A549 (cell line): ENCODE data around the gene DCXR. TPM values are rescaled to one million over a fixed set of nuclear protein-coding genes. Genes with fewer than 3 reads are reported as not detected.

Experiments used
- ATAC-seq, 2 experiments: fragments of 200-7000 bp in 1 of 2; fragments of >200 bp in 1 of 2; cut with Nextera tagmentation in 1 of 2; cut with Tn5 transposase in 1 of 2; 3 replicates each; pipeline versions ENCODE4 v1.8.0 to v1.9.1; 2018 to 2020; ENCODE audit warnings: mild to moderate bottlenecking in 1 of 2, moderate library complexity in 1 of 2
- CTCF ChIA-PET: fragments of 300-600 bp; sonication (Branson Sonifier 250); formaldehyde crosslinking; extraction: SDS; loops from one replicate; lab custom pipeline; 2021; ENCODE audit warnings: antibody characterized with exemption, inconsistent platforms; lab: Yijun Ruan, JAX
- POLR2A ChIA-PET: fragments of 350-600 bp; formaldehyde crosslinking; extraction: SDS; loops from one replicate; lab custom pipeline; 2021; ENCODE audit warnings: antibody characterized with exemption, inconsistent platforms; lab: Yijun Ruan, JAX
- DNase-seq, 2 experiments: peaks; one replicate each; pipeline versions ENCODE4 v3.0.0 to v3.0.0-alpha.2; 2011 to 2016; ENCODE audit warnings: low read depth in 1 of 2, low spot score in 1 of 2
- FAIRE-seq: peaks from 2 replicates; lab custom pipeline; 2011; peaks lifted over from hg19 to GRCh38; lab: Jason Lieb, UNC
- H3K27ac ChIP-seq, 2 experiments: fragments of >200 bp; sonication (Bioruptor Twin); formaldehyde crosslinking; 3 replicates each; pipeline ENCODE4 v1.5.1; 2016 to 2017
- H3K4me1 ChIP-seq: fragments of >200 bp; sonication (Bioruptor Twin); formaldehyde crosslinking; 3 replicates; pipeline ENCODE4 v1.6.1; 2016
- H3K4me2 ChIP-seq: fragments of >200 bp; sonication (Bioruptor Twin); formaldehyde crosslinking; 3 replicates; pipeline ENCODE4 v1.6.1; 2016
- H3K4me3 ChIP-seq: fragments of >200 bp; sonication (Bioruptor Twin); formaldehyde crosslinking; 3 replicates; pipeline ENCODE4 v1.5.1; 2016
- H3K9me3 ChIP-seq: fragments of >200 bp; sonication (Bioruptor Twin); formaldehyde crosslinking; 3 replicates; pipeline ENCODE4 v1.6.1; 2016
- E2F6 ChIP-seq: IDR thresholded peaks from 2 replicates; pipeline ENCODE4 v1.6.1; 2012; ENCODE audit warnings: low read depth, borderline replicate concordance
- HDAC2 ChIP-seq: fragments of 200-600 bp; sonication (generic); IDR thresholded peaks from 2 replicates; pipeline ENCODE4 v1.6.1; 2016
- HEYL ChIP-seq: fragments of 250-450 bp; sonication (Bioruptor Pico); IDR thresholded peaks from 2 replicates; pipeline ENCODE4 v1.8.0; 2021; ENCODE audit warnings: mild to moderate bottlenecking, moderate library complexity
- HOXA7 ChIP-seq: fragments of 250-450 bp; sonication (Bioruptor Pico); IDR thresholded peaks from 2 replicates; pipeline ENCODE4 v1.5.0; 2020; ENCODE audit warnings: mild to moderate bottlenecking, moderate library complexity
- JUNB ChIP-seq: fragments of >200 bp; sonication (Bioruptor Twin); formaldehyde crosslinking; IDR thresholded peaks from 2 replicates; pipeline ENCODE4 v1.6.1; 2016
- KDM1A ChIP-seq: fragments of 200-600 bp; sonication (generic); IDR thresholded peaks from 2 replicates; pipeline ENCODE4 v1.6.1; 2016; ENCODE audit warnings: low read depth, mild to moderate bottlenecking
- KDM5A ChIP-seq: fragments of 200-600 bp; sonication (generic); IDR thresholded peaks from 2 replicates; pipeline ENCODE4 v1.6.1; 2016; ENCODE audit warnings: antibody characterized with exemption, mild to moderate bottlenecking
- MAFK ChIP-seq: fragments of 450-650 bp; IDR thresholded peaks from 2 replicates; pipeline ENCODE4 v1.6.1; 2014; ENCODE audit not compliant: partially characterized antibody
- MAZ ChIP-seq: fragments of 150-350 bp; IDR thresholded peaks from 2 replicates; pipeline ENCODE4 v1.6.1; 2014; ENCODE audit warnings: antibody characterized with exemption, low read depth, low read length, borderline replicate concordance
- NR3C1 ChIP-seq: fragments of >200 bp; sonication (Bioruptor Twin); formaldehyde crosslinking; IDR thresholded peaks from 3 replicates; pipeline ENCODE4 v1.6.1; 2017
- PHF8 ChIP-seq: fragments of 200-600 bp; sonication (generic); IDR thresholded peaks from 2 replicates; pipeline ENCODE4 v1.6.1; 2016; ENCODE audit warnings: low read depth, mild to moderate bottlenecking, antibody characterized with exemption, moderate library complexity, borderline replicate concordance
- REST ChIP-seq: fragments of 200-600 bp; sonication (generic); IDR thresholded peaks from 2 replicates; pipeline ENCODE4 v1.6.1; 2016; ENCODE audit warnings: antibody characterized with exemption, mild to moderate bottlenecking, moderate library complexity
- RFX5 ChIP-seq: fragments of 450-650 bp; IDR thresholded peaks from 2 replicates; pipeline ENCODE4 v1.7.1; 2014; ENCODE audit warnings: antibody characterized with exemption, mild to moderate bottlenecking, moderate library complexity
- SMC3 ChIP-seq: fragments of >200 bp; sonication (Bioruptor Twin); formaldehyde crosslinking; IDR thresholded peaks from 3 replicates; pipeline ENCODE4 v1.6.1; 2018; ENCODE audit warnings: inconsistent platforms
- ZC3H11A ChIP-seq: fragments of 450-650 bp; IDR thresholded peaks from 2 replicates; pipeline ENCODE4 v1.6.1; 2014; ENCODE audit warnings: antibody characterized with exemption, mild to moderate bottlenecking
- ZSCAN20 ChIP-seq: fragments of 250-450 bp; sonication (Bioruptor Pico); IDR thresholded peaks from 2 replicates; pipeline ENCODE4 v1.8.0; 2022; ENCODE audit warnings: mild to moderate bottlenecking, moderate library complexity
- WGBS: methylation state at CpG from one replicate; pipeline ENCODE4 v1.1.6; 2017; ENCODE audit errors: missing lambda C conversion rate; 5-methylcytosine and 5-hydroxymethylcytosine counted together
- polyA plus RNA-seq, 4 experiments: library from polyadenylated mRNA; depleted of rRNA in 3 of 4; stranded (reverse); fragments of >200 nt; fragmentation: RNase III in 1 of 4; extraction: RNeasy Plus Mini Kit Qiagen cat#74134 plus additional on column Dnase treatment in 1 of 4; gene quantifications; 2 replicates in 3 of 4; 3 replicates in 1 of 4; pipeline ENCODE4 v1.2.3, GENCODE V29; 2011 to 2017
- TF ChIP-seq, protein P1 (sequence below): fragments of 250-450 bp; sonication (Bioruptor Pico); IDR thresholded peaks from 2 replicates; pipeline ENCODE4 v1.5.0; 2020; ENCODE audit warnings: low read depth, mild to moderate bottlenecking, moderate library complexity
- TF ChIP-seq, protein P2 (sequence below): fragments of 150-350 bp; IDR thresholded peaks from 2 replicates; pipeline ENCODE4 v1.6.1; 2014; ENCODE audit warnings: low read depth, mild to moderate bottlenecking, low read length

Gene DCXR
- polyA plus RNA-seq, 2 of the 4 experiments (the other 2 are of a cell fraction) = 39.3 to 70.7 TPM

GRCh38 chr17:82035488-82035887, 2.0 kb downstream of the DCXR start:
- 93% methylated on average over 8 of the region's 8 CpGs for WGBS
- H3K4me1 ChIP-seq = peaks cover 13% of the 10 kb centered on the region; the same call in 2 of the 3 replicates
- H3K4me3 ChIP-seq = no peak overlapping the region
- ChIA-PET POLR2A (no interaction called here), CTCF (interaction anchor here (0.5 to 4.2 kb wide), 8 partner anchors 9 to 119 kb away, joined by 3 to 28 read pairs (median 6); partner anchors contain the start of genes FASN and NOTUM)
- no peak for DNase-seq
- no peak overlapping the region for H3K27ac ChIP-seq
- H3K9me3 ChIP-seq = no peaks in the 10 kb centered on the region
- ATAC-seq = no peak
- H3K4me2 ChIP-seq = no peak overlapping the region
- no peak for FAIRE-seq
- TF ChIP-seq MAFK (no peak), RFX5 (no peak), HDAC2 (no peak), ZC3H11A (no peak), E2F6 (no peak), SMC3 (no peak), REST (no peak), KDM1A (no peak), HOXA7 (no peak), NR3C1 (no peak), PHF8 (no peak)
- TF ChIP-seq, protein P1, sequence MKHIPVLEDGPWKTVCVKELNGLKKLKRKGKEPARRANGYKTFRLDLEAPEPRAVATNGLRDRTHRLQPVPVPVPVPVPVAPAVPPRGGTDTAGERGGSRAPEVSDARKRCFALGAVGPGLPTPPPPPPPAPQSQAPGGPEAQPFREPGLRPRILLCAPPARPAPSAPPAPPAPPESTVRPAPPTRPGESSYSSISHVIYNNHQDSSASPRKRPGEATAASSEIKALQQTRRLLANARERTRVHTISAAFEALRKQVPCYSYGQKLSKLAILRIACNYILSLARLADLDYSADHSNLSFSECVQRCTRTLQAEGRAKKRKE (CRISPR knock-in tag) = no peak
- TF ChIP-seq, protein P2, sequence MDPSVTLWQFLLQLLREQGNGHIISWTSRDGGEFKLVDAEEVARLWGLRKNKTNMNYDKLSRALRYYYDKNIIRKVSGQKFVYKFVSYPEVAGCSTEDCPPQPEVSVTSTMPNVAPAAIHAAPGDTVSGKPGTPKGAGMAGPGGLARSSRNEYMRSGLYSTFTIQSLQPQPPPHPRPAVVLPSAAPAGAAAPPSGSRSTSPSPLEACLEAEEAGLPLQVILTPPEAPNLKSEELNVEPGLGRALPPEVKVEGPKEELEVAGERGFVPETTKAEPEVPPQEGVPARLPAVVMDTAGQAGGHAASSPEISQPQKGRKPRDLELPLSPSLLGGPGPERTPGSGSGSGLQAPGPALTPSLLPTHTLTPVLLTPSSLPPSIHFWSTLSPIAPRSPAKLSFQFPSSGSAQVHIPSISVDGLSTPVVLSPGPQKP = no peak

DNA sequence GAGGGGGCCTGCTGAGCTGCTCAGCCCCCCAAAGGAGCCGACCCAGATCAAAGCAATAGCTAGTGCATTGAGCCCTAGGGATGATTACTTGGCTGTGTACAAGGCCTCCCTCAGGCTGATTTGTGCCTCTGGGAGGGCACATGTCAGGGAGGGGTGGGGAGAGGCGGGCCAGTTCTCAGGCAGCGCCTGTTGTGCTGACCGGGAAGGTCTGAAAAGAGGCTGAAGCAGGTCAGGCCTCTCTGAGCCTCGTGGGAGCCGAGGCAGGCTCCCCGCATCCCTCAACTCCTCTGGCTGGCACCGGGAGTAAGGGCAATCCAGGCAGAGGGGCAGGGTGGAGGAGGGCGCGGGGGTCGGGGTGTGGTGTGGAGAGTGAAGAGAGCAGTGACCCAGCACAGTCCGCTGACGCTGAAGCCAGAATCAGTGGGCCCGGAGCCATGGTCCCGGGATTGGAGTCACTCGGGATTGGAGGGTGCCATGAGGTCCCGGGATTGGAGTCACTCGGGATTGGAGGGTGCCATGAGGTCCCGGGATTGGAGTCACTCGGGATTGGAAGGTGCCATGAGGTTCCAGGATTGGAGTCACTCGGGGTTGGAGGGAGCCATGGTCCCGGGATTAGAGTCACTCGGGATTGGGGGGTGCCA, 3.0 kb downstream of the DCXR start:
- 83% methylated on average over 22 of the region's 23 CpGs for WGBS
- H3K4me2 ChIP-seq = no peak overlapping the region

More for the DNA sequence above, 3.0 kb downstream of the DCXR start:
- ChIA-PET POLR2A (no interaction called here), CTCF (interaction anchor here (0.7 to 4.2 kb wide), 7 partner anchors 8 to 201 kb away, joined by 3 to 28 read pairs (median 5); partner anchors contain the start of gene NOTUM)
- FAIRE-seq (no peak), ATAC-seq (no peak), DNase-seq (no peak)
- no peak for TF ChIP-seq KDM5A
- no peak for TF ChIP-seq HEYL (CRISPR knock-in tag)
- no peak for TF ChIP-seq MAZ
- TF ChIP-seq JUNB = no peak
- no peak for TF ChIP-seq ZSCAN20
- Histone ChIP-seq H3K4me3 (no peak overlapping the region), H3K27ac (no peak overlapping the region), H3K4me1 (peaks cover 13% of the 10 kb centered on the region; the same call in 2 of the 3 replicates), H3K9me3 (no peaks in the 10 kb centered on the region)
